PFSK-1 (cell line): Measurements from ENCODE around the gene CPT1B.

Experiments used
- FOXP2 ChIP-seq: optimal IDR thresholded peaks from 2 replicates; pipeline ENCODE3; 2011; ENCODE audit warnings: borderline replicate concordance, control low read depth, inconsistent platforms; ENCODE audit not compliant: insufficient read depth; ENCODE audit errors: extremely low read length, extremely low read depth
- POLR2AphosphoS5 ChIP-seq: IDR thresholded peaks from 2 replicates; pipeline ENCODE4 v1.6.1; 2012; ENCODE audit warnings: low read depth, mild to moderate bottlenecking, control low read depth, low read length, moderate library complexity
- SIN3A ChIP-seq: IDR thresholded peaks from 2 replicates; pipeline ENCODE4 v1.6.1; 2012; ENCODE audit warnings: mild to moderate bottlenecking, low read length, moderate library complexity, borderline replicate concordance; ENCODE audit not compliant: insufficient read depth
- TAF1 ChIP-seq: IDR thresholded peaks from 2 replicates; pipeline ENCODE4 v1.6.1; 2012; ENCODE audit warnings: low read length, control low read depth, borderline replicate concordance; ENCODE audit not compliant: insufficient read depth
- TF ChIP-seq, protein P1 (sequence below), 2 experiments: IDR thresholded peaks; 2 replicates each; pipeline versions ENCODE4 v1.6.1 to v1.8.0; 2011 to 2012; ENCODE audit warnings: low read depth in 2 of 2, low read length in 2 of 2, control low read depth in 1 of 2, inconsistent platforms in 1 of 2, mild to moderate bottlenecking in 1 of 2, moderate library complexity in 1 of 2; ENCODE audit not compliant: insufficient read depth in 1 of 2

CPT1B gene

DNA sequence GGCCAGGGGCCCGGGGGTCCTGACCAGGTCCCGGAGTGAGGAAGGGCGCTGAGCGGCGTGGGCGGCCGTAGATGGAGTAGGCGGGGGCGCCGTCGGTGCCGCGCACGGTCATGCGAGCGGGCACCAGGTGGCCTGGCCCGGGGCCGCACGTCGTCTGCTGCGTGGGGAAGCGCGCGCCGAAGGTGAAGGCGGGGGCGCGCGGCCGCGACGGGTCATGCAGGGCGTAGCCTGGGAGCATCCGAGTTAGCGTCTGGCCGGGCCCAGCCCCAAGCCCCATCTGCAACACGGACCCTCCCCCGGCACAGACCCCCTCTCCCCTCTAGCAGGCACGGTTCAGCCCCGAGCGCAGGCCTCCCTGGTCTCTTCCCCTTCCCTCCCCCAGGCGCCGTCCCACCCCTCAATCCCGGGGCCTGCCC lies 46.7 kb downstream of the CPT1B start:
- TF ChIP-seq FOXP2 (no peak), SIN3A (no peak), TAF1 (no peak), POLR2AphosphoS5 (no peak)
- TF ChIP-seq, protein P1, sequence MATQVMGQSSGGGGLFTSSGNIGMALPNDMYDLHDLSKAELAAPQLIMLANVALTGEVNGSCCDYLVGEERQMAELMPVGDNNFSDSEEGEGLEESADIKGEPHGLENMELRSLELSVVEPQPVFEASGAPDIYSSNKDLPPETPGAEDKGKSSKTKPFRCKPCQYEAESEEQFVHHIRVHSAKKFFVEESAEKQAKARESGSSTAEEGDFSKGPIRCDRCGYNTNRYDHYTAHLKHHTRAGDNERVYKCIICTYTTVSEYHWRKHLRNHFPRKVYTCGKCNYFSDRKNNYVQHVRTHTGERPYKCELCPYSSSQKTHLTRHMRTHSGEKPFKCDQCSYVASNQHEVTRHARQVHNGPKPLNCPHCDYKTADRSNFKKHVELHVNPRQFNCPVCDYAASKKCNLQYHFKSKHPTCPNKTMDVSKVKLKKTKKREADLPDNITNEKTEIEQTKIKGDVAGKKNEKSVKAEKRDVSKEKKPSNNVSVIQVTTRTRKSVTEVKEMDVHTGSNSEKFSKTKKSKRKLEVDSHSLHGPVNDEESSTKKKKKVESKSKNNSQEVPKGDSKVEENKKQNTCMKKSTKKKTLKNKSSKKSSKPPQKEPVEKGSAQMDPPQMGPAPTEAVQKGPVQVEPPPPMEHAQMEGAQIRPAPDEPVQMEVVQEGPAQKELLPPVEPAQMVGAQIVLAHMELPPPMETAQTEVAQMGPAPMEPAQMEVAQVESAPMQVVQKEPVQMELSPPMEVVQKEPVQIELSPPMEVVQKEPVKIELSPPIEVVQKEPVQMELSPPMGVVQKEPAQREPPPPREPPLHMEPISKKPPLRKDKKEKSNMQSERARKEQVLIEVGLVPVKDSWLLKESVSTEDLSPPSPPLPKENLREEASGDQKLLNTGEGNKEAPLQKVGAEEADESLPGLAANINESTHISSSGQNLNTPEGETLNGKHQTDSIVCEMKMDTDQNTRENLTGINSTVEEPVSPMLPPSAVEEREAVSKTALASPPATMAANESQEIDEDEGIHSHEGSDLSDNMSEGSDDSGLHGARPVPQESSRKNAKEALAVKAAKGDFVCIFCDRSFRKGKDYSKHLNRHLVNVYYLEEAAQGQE (IDR thresholded peaks at IDR 0.05; ENCODE audit: insufficient read depth in 1 of 2, low read depth in 2 of 2, low read length in 2 of 2) = no peak

DNA sequence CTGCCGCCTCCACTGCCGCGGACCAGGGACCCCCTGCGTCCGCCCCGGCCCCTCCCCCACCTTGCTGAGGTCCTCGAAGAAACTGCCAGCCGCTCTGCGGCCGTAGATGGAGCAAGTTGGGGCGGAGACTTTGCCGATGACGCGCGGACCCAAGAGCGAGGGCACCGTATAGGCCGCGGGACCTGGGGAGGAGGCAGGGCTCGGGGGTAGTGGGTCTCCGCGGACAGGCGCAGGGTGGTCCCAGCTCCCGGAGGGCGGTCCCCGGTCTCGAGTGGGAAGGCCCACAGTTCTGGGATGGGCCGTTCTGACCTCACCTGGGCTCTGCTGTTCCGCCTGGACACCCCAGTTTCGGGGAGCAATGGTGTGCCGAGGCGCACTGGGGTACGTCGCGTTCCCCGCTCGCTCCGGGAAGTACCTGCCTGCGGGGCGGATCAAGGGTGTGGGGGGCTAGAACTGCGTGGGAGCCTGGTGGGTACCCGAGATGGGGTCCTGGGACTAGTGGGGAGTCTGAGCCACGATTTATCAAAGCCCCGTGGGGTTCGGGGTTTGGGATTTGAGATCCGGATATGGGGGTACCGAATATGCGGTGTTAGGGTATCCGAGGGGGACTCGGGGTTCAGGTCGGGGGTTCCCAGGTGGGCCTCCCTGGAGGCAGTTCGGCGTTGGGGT lies 47.2 kb downstream of the CPT1B start:
- TF ChIP-seq FOXP2 (no peak), SIN3A (no peak), POLR2AphosphoS5 (no peak), TAF1 (no peak)
- TF ChIP-seq, protein P1 (IDR thresholded peaks at IDR 0.05; ENCODE audit: insufficient read depth in 1 of 2, low read depth in 2 of 2, low read length in 2 of 2) = no peak

DNA sequence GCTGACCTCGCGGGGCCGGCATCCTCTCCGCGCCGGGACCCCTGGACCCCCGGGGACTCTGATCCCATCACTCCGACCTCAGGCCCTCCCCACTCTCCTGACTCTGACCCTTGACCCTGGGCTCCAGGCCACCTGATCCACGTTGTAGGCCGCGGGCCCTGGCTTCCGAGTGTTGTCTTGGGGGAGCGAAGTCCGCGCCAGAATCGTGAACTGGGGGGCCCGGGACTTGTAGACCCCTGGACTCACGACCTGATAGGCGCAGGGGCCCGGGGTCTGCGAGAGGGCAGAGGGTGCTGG lies 47.7 kb downstream of the CPT1B start:
- TF ChIP-seq SIN3A (no peak), TAF1 (no peak), POLR2AphosphoS5 (no peak)

DNA sequence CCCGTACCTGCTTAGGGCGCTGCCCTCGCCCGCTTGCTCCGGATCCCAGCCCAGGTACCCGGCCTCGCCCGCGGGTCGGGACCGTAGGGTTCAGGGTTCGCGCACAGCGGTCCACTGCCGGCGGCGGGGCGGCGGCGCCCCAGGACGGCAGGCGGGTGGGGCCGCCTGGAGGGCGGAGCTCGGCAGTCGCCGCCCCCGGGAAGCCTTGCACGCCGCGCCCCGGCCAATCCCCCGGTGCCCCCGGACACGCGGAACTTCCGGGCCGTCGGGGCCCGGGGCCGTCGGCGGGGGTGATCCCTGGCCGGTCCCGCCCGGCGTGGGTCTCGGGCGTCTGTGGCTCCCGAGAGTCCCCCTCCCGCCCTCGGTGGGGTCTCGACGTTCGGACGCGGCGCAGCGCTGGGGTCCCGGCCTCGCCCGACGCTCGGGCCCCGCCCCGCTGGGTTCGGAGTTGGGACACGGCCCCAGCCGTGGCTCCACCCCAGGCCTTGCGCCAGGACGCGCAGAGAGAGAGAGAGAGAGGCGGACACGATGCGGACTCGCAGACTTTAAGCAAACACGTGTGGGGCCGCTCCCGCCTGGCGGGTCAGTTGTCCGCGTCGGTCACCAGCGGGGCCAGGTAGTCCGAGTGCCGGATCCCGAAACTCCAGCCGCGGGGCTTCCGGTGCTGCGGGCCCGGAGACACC lies 48.2 kb downstream of the CPT1B start, which contains the start of gene TYMP:
Gene TYMP, minus strand, starts transcription at position 116 of the 683 bp plus-strand sequence. CDS start 303 bp downstream, outside the sequence.
- TF ChIP-seq FOXP2 (no peak), POLR2AphosphoS5 (no peak), SIN3A (no peak), TAF1 (no peak)
- TF ChIP-seq, protein P1 (IDR thresholded peaks at IDR 0.05; ENCODE audit: insufficient read depth in 1 of 2, low read depth in 2 of 2, low read length in 2 of 2) = no peak

DNA sequence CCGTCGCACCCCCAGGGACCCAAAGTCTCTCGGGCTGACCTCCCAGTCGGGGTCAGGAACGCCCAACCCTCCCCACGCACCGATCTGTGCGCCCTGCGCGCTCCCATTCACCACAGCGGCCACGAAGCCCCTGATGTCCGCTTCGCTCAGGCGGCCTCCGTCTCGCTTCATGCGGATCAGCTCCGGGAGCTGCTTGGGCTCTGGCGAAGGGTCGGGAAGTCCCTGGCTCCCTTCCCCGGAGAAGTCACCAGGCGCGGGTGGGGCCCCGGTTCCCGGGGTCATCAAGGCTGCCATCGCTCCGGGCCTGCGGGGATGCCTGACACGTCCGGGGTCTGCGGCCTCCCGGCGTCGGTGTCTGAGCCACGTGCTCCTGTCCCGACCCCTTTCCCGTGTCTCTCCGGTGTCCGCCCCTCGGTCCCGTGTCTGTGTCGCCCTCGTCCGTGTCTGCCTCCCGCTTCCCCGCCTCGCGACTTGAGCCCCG lies 48.8 kb downstream of the CPT1B start:
- TF ChIP-seq, protein P1 (IDR thresholded peaks at IDR 0.05; ENCODE audit: insufficient read depth in 1 of 2, low read depth in 2 of 2, low read length in 2 of 2) = no peak
- TF ChIP-seq POLR2AphosphoS5 = no peak
